Cerebellar cortex (tissue), 1 donor: ENCODE measurements around the gene SERPINB13.
A peak's percentile ranks its signal among the peaks of the same experiment; 100 is the strongest.

Source experiments
- DNase-seq: peaks from one replicate; pipeline ENCODE4 v3.0.0-alpha.2; 2015; ENCODE audit warnings: low spot score

Gene SERPINB13, protein sequence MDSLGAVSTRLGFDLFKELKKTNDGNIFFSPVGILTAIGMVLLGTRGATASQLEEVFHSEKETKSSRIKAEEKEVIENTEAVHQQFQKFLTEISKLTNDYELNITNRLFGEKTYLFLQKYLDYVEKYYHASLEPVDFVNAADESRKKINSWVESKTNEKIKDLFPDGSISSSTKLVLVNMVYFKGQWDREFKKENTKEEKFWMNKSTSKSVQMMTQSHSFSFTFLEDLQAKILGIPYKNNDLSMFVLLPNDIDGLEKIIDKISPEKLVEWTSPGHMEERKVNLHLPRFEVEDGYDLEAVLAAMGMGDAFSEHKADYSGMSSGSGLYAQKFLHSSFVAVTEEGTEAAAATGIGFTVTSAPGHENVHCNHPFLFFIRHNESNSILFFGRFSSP

DNA sequence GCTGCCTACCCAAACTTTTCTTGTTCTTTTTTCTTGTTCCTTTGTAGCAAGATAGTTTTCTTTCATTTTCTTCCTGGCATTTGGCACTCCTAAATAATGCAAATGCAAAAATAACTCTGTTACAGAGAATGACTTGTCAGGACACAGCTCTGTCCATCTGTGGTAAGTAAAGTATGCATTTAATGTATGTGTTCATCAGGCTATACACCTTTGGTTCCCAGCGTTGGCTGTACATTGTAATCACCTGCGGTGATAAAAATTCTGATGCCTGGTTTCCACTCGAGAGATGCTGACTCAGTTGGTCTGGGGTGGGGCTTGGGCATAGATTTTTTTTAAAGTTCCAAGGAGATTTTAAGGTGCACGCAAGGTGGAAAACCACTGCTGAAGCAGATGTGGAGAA is at the start of gene SERPINB13:
Gene SERPINB13, plus strand, starts transcription at position 378 of the 400 bp plus-strand sequence. CDS start 1,325 bp downstream, outside the sequence.
- DNase-seq: no peak

DNA sequence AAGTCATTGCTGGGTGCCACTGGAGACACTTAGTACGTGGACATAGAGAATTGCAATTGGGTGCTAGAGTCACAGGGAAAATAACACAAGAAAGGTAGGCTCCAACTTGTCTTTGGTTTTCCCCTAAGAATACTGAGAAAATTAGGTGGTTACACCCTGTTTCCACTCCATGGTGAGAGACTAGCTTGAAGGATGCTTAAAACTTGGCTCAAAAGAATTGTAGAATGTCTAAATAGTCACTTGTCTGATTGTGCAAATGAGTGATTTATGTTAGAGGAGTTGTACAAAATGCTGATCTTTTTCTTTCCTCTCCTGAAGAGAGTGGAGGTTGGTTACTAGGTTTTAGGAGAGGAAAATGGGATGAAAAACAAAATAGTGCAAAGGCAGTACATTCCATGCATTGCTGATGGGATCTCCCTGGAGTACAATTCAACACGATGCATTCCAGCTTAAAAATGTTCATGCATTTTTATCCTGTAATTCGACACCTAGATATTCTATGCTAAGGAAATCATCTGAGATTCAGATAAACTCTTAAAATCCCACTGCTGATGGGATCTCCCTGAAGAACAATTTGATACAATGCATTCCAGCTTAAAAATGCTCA is 47.1 kb upstream of the SERPINB13 start:
- DNase-seq: no peak

DNA sequence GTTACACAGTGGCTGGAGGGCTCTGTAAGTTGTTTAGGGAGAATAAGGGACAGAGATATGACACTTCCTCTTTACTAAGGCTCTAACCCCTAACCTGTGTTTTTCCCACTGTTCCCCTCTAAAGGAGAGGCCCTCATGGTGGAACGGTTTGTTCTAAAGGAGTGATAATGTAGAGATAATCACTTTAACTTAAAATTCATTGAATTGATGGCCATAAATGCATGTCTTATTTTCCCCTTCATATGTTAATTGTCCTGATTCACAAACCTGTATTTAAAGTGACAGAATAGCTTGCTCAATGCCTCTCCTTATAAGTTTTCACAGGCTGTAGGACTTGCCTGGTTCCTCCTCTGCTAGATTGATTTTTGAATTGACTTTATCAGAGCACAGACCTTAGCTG is 45.1 kb upstream of the SERPINB13 start, which contains the start of gene SERPINB12:
Gene SERPINB12, plus strand, starts transcription at position 301 of the 400 bp plus-strand sequence. CDS start 13,791 bp downstream, outside the sequence.
- DNase-seq: no peak

DNA sequence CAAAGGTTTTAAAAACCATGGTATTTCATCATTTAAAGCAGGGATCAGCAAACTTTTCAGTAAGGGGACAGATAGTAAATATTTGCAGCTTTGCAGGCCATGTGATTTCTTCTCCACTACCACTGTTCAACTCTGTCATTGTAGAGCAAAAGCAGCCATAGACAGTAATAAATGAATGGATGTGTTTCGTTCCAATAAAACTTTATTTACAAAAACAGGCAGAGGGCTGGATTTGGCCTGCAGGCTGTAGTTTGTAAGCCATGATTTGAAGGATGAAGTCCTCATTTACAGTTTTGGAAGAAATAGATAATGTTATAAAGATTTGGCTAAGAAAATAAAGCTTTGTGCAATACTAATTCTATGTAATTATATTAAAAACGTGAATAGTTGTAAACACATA is 43.1 kb upstream of the SERPINB13 start:
- no peak for DNase-seq

DNA sequence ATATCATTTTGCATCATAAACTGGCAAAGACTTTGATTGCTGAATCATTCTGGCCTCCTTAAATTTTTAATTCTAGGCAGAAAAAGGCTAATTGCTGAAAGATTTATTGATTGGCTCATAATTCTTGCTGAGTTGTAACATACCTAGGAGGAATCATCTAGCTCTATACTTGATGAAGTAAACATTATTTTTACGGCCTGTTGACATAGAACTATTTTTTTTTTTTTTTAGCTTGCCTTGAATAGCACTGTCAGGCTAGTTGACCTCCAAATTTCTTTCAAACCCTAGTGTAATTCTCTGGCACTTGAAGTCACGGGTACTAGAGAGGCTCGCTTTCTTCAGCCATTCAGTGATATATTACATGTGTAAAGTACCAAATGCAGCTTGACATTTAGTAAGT is 42.1 kb upstream of the SERPINB13 start:
- no peak for DNase-seq

DNA sequence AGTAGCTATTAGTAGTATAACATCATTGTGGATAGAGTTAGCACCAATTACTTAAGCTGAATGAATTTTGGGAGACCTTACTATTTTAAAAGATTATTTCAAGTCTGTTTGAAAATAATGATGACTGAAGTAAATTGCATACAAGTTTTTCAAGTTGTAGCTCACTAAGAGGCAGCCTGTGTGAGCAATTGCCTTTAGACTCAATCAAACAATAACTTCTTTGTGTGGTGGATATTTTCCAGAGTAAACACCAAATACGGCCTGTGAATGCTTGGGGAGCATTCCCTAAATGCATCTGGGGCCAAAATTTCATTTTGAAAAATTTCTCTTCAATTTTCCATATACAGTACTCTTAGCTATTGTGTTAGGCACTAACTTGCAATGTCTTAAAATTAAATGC is 37.1 kb upstream of the SERPINB13 start:
- DNase-seq: no peak

DNA sequence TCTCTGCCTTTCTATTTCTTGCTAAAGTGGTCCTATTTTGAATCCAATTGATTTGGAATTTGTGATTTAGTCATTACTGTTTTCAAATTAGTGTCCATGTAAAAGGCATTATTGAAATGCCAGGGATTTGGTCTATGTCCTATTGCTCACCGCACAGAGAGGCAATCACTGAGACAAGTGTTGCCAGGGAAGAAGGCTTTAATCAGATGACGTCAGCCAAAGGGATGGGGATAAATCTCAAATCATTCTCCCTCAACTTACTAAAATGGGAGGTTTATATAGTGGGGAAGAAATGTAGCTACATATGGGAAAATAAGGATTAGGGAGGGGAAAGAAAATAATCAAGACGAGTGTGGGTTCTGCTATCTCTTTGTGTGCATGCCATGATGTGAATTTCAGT is 35.4 kb upstream of the SERPINB13 start:
- DNase-seq: no peak

DNA sequence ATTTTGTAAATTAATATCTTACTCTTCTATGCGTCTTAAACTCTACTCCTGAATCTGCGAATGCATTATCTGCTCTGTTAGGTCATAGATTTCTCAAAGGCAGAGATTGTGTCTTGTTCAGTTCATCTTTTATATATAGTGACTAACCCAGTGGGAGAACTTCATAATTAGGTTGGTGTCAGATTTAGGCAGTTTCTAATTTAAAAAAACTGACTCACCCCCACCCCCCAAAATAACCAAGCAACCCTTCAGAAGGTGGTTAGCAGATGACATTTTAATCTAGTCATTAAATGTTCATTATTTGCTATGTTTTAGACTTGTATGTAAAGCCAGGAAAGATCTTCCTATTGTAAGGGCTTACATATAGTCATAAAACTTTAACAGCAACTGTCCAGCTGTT is 34.6 kb upstream of the SERPINB13 start:
- no peak for DNase-seq

DNA sequence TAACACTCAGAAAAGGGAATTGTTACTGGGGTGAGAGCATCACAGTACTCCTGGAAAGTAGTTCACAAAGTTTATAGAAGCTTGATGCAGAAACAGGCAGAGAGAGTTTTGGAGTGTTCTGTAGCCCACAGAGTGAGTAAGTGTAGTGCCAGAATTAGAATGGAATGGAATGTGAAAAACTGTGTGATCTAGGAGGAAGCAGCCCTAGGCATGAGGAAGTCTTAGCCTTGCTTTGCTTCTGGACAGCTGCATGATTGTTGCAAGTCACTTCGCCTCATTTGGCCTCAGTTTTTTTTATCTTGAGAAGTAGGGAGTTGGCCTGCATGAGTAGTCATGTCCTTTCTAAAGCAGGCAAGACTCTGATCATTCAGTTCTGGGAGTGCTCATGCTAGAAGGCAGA is 34.1 kb upstream of the SERPINB13 start:
- no peak for DNase-seq

DNA sequence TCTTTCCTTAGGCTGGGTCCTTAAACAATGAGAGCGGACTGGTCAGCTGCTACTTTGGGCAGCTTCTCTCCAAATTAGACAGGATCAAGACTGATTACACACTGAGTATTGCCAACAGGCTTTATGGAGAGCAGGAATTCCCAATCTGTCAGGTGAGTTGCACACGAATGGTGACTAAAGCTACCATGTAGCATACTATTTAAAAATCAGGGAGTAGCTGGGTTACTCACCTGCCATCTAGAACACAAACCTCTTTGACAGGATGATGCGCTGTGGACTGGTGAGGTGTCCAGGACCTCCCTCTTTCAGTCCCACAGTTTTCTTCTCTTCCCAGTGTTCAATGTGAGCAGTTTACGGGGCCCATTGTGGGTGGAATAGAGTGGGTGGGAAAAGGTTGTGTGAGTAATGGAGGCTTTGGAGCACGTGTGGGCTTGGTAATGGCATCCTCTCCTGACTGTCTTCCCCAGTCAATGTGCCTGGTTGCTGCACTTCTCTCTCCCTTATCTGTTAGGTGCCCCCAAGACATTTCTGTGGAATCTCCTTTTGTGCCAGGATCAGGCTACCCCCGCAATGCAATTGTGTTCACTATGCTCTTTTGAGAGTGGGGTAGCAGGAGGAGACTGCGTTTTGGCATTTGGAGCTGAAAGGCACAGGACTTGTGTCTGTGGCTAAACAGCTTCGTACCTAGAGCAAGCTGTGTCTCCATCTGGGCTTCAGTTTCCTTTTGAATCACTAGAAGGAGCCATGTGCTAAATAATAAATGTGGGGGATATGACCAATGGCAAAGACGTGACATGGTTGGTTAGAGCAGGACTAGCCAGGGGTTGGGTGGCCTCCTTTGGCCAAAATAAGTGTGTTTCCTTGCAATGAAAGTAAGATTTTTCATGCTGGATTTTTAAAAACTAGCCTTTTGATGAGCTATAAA is 27.3 kb upstream of the SERPINB13 start:
- no peak for DNase-seq

DNA sequence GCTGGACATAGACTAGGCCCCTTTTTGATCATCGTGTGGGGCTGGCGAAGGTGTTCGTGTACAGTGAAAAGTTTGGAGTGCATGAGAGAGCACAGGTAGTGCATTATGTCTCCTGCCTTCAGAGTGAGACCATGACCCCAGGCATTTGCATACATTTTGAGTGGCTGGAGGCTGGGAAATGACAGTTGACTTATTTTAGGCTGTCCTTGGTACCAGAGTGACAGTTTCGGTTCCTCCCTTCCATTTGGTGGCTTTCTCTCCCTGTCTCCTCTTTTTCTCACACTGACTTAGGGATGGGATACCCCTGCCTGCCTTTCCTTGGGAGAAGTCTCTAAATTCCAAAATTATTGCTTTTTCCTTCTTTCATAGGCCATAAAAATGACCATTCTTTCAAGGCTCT is 24.9 kb upstream of the SERPINB13 start:
- DNase-seq: no peak

DNA sequence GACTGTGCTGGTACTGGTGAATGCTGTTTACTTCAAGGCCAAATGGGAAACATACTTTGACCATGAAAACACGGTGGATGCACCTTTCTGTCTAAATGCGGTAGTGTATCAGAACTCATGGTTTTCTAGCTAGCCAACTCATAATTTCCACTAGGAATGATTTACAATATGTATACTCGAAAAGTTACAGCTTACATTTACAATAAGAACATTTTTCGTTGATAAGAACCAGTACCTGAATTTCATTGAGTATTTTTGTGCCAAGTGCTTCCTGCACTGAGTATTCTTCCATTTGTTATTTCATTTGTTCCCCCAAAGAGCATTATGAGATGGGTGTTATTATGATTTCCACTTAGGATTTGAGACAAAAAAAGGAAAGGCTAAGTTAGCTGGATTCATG is 23.1 kb upstream of the SERPINB13 start:
- DNase-seq: no peak

DNA sequence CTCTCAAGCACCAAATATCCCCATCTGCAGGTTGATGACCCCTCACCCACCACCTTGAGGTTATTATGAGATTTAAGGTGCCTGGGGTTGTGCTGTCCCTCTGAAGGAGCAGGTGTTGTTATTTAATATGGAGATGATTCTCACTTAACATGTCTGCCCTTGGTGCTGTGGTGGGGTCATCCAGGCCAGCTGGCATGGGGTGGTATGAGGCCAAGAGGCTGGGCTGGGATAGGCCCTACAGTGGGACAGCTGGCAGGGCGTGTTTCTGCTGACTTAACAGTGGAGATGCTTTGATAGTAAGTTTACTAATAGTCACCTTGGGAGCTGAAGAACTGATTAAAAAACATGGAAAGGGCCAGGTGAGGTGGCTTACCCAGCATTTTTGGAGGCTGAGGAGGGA is 22.6 kb upstream of the SERPINB13 start:
- DNase-seq: no peak

DNA sequence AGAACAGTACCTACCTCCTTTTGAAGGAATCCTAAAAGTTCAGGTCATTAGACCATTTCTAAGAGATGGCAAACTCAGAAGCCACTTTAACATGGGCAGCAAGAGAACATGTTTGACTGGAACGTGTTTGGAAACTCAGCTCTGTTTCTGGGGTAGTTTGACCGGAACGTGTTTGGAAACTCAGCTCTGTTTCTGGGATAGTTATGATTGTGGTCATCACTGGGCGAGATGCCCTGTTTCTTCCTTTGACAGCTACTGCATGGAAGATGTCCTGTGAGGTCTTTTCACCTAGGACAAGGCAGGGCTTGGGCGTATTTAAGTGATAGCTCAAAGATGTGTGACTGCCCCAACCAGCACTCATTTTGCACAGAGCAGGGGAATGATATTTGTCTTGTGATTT is 19.9 kb upstream of the SERPINB13 start:
- no peak for DNase-seq

DNA sequence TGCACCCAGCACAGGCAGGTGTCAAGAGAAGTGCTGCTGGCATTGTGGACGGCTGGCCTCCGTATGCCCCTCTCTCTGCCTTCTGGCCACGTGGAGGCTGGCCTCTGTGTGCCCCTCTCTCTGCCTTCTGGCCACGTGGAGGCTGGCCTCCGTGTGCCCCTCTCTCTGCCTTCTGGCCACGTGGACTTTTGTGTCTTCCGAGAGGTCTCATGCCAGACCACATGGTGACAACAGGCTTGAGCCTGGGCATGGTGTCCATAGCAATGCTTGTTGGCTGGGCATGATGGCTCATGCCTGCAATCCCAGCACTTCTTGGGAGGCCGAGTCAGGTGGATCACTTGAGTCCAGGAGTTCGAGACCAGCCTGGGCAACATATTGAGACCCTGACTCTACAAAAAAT is 19.3 kb upstream of the SERPINB13 start:
- no peak for DNase-seq

DNA sequence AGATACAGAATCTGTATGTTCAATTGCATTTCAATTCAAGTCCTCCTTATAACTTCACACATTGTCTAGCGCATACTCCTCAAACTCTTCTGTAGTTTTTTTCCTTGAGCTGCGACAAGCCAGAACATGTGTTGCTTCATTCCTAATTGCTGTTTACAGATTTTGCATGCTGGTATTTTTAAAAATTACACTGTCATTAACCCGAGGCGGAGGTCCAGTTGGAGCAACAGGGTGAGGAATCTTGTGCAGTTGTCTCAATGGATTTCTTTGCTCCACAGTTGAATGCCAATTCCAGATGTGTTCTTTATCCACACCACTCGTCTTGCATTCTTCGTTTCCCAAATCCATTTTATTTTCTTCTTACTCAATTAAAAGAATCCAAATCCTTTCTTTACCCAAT is 16.4 kb upstream of the SERPINB13 start:
- DNase-seq: no peak

DNA sequence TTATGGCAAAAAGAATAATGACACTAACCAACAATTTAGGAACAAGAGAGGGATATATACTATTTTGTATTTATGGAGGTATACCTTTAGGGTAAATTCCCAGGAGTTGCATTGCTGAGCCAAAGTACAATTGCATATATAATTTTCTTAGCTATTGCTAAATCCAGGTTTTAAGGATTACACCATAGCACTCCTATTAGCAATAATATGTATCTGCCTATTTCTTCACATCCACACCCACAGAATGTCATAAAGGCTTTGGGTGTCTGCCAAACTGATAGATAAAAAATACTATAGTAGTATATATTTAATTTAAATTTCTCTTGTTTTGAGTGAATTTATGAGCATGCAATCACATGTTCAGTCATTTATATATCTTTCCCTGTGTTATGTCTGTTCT is 11.5 kb upstream of the SERPINB13 start:
- DNase-seq: no peak

DNA sequence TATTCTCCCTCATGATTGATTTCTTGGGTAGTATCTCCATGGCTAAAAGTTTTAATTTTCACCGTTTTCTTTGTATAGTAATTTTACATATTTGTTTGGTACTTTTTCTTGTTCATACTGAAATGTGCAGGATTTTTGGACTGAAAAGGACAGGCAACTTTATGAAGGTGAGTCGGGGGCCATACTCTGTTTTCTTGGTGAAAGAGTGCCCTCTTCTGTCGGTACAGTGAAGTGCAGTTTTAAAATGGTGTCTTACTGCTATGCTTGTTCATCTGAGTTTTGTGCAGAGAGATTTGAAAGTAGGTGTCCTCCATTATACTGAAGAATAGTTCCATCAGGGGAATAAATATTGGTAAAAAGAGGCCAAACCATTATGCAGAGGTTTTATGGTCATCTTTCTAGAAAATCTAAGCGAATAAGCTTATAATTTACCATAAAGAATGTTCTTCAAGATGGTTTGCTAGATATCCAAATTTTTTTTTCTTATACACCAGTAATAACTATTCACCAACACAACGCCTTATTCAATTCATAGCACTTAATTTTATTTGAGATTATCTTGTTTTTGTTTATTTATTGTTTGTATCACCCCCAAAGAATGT is 8.7 kb upstream of the SERPINB13 start:
- peak; percentile 19 for DNase-seq

DNA sequence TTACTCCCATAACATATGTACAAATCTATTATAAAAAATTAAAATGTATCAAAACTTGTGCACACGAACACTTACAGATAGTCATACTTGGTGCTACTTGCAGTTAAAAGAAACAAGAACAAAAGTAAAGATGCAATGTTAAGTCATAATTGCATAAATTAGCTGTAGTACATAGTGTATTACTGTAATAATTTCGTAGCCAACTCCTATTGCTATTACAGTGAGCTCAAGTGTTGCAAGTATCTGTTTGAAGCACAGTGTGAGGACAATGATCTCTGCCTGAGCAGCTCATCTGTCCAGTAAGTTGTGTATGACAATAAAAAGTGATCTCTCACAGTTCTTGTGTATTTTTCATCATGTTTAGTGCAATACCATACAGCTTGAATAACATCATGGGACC is 7.5 kb upstream of the SERPINB13 start:
- DNase-seq: no peak

DNA sequence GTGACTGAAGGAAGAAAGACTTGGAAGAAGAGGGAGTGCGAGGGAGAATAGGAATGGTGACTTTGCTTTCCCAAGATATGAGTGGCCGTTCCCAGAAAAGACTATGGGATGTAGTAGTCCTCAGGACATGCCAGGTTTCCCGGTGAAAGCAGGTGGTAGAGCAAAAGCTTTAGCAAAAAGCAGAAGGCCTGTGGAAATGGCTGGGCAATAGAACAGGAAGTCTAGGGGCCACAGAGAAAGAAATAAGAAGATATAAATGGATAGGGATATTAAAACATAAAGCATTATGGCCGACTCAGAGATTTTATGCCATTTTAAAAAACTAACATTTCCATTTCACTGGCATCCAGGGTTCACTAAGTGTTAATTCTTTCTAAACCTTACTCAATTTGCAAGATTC is 1.2 kb upstream of the SERPINB13 start:
- DNase-seq: no peak

DNA sequence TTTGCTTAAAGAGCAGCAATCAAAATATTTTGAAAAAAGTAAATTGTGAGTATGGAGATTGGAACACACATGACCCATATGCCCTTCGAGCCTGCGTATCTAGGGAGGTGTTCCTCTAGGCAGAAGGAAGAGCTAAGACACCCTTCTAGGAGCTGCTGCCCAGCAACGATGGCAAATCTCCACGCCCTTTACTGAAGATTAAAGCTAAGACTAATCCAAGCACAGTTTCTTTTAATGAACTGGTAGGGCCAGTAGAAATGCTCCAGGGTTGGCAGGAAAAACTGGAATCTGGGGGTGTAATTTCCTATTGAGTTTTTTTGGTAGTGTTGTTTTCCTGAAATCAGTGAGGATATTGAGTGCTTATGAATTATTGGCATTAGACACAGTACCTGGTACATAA is 712 bp upstream of the SERPINB13 start:
- DNase-seq: no peak

DNA sequence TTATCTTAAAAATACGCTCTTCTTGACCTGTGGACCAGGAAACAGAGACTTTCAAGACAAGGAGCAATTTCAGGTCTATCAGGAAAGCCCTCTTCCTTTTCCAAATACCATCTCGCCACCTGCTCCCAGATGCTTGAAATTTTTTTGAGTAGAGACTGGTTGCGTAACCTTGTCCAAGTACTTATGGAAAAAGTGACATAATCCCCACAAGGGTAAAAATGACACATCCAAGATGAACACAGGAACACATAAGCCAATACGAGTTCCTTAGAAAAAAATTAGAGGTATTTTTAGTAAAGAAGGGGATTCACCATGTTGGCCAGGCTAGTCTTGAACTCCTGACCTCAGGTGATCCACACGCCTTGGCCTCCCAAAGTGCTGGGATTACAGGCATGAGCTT is 1.8 kb downstream of the SERPINB13 start:
- no peak for DNase-seq
